ENCODE data around the gene PAK3. TPM values are rescaled to one million over a fixed set of nuclear protein-coding genes. Genes with fewer than 3 reads are reported as not detected.

The PAK3 gene
- total and polyA plus RNA-seq, 9 of the 15 experiments (the other 6 are each of a cell fraction or from before 2014, with no cell fraction given), result not detected

GRCh38 chrX:111102636-111103035, 6.6 kb downstream of the PAK3 start (continued):
- TF ChIP-seq ZNF239 (CRISPR knock-in tag; IDR thresholded peaks at IDR 0.05) (no peak), GTF2E2 (tag; IDR thresholded peaks at IDR 0.05) (no peak), ZNF696 (CRISPR knock-in tag; conservative IDR thresholded peaks at IDR 0.05) (no peak), NR3C1 (CRISPR knock-in tag; IDR thresholded peaks at IDR 0.05) (no peak), ZNF785 (CRISPR knock-in tag; IDR thresholded peaks at IDR 0.05) (no peak), ZNF324 (CRISPR knock-in tag; IDR thresholded peaks at IDR 0.05) (no peak), ZNF347 (CRISPR knock-in tag; IDR thresholded peaks at IDR 0.05; ENCODE audit: low read depth) (no peak)

- Histone ChIP-seq H3K27ac (ENCODE audit: extremely low read depth, low read depth, low read length) (no peak overlapping the region), H3K79me2 (ENCODE audit: control insufficient read depth, insufficient read depth, low read length) (no peaks in the 10 kb centered on the region), H3K9me1 (ENCODE audit: control insufficient read depth, insufficient read depth, low read length) (no peaks in the 10 kb centered on the region), H3K4me1 (replicated peaks in 1 of 2; ENCODE audit: control insufficient read depth in 2 of 2, insufficient read depth in 2 of 2, low read length in 2 of 2) (no peaks in the 10 kb centered on the region), H4K20me1 (replicated peaks; ENCODE audit: control insufficient read depth, insufficient read depth, low read length) (no peaks in the 10 kb centered on the region), H2AFZ (ENCODE audit: low read depth, low read length) (no peak overlapping the region), H3K9me3 (replicated peaks; ENCODE audit: control insufficient read depth, insufficient read depth, low read depth, low read length) (no peaks in the 10 kb centered on the region), H3K4me2 (ENCODE audit: insufficient read depth, low read length) (no peak overlapping the region), H3K4me3 (no peak overlapping the region), H3K36me3 (ENCODE audit: control insufficient read depth, insufficient read depth, low read length) (no peaks in the 10 kb centered on the region), H3K27me3 (ENCODE audit: control insufficient read depth in 2 of 2, insufficient read depth in 2 of 2, low read length in 2 of 2) (no peaks in the 10 kb centered on the region; a peak in 1 of 5 replicates), H3K9ac (ENCODE audit: insufficient read depth in 1 of 2, low read depth in 2 of 2, low read length in 2 of 2) (no peak overlapping the region)
- DNase-seq (ENCODE audit: extremely low read depth in 1 of 4, low spot score in 3 of 4), result no peak
- ChIA-PET POLR2A (no interaction called here), CTCF (ENCODE audit: low intra/inter-chr PET ratio) (no interaction called here)
- in situ Hi-C loops (cut with MboI) (no loop called here), intact Hi-C loops (cut with micrococcal nuclease) (loop anchor here (10.0 kb wide), 1 partner anchor 342 kb away; no protein-coding TSS in a partner anchor)
- 0% methylated on average over 6 of the region's 6 CpGs for WGBS (ENCODE audit: insufficient coverage, low coverage, missing lambda C conversion rate)
- ATAC-seq, result no peak
- FAIRE-seq, result no peak
- BruUV-seq (replicated peaks), result no TSS peak
- no peak for TF ChIP-seq ZNF830 (CRISPR knock-in tag; IDR thresholded peaks at IDR 0.05)
- TF ChIP-seq MYNN (IDR thresholded peaks at IDR 0.05), result no peak
- no peak for TF ChIP-seq MYNN (CRISPR knock-in tag; IDR thresholded peaks at IDR 0.05)
- no peak for TF ChIP-seq REST (IDR thresholded peaks at IDR 0.05; ENCODE audit: borderline replicate concordance)
- no peak for TF ChIP-seq REST (CRISPR knock-in tag; IDR thresholded peaks at IDR 0.05; ENCODE audit: low read depth)
- TF ChIP-seq FOXA3 (CRISPR knock-in tag; conservative IDR thresholded peaks at IDR 0.05 in 1 of 2, IDR thresholded peaks at IDR 0.05 in 1 of 2), result no peak
- no peak for TF ChIP-seq ELF4 (CRISPR knock-in tag; IDR thresholded peaks at IDR 0.05)
- TF ChIP-seq E2F3 (CRISPR knock-in tag; IDR thresholded peaks at IDR 0.05), result no peak
- no peak for TF ChIP-seq NCOR1 (IDR thresholded peaks at IDR 0.05)
- no peak for TF ChIP-seq ZBED1 (IDR thresholded peaks at IDR 0.05)
- TF ChIP-seq MXI1 (IDR thresholded peaks at IDR 0.05; ENCODE audit: low read depth, low read length), result no peak
- TF ChIP-seq RBFOX2 (IDR thresholded peaks at IDR 0.05; ENCODE audit: low read depth, low read length), result no peak
Measured at GRCh38 chrX:111103246-111103645, 7.3 kb downstream of the PAK3 start.
